GM23338 (cell line): ENCODE results near the gene ZNF512. TPM values are rescaled to one million over a fixed set of nuclear protein-coding genes. Genes with fewer than 3 reads are reported as not detected.

Experiments used
- ATAC-seq: fragments of 200-7000 bp; cut with Tn5 transposase; 3 replicates; pipeline ENCODE4 v1.9.1; 2020
- DNase-seq: peaks from one replicate; pipeline ENCODE4 v3.0.0-alpha.2; 2015; ENCODE audit warnings: low spot score
- H2AFZ ChIP-seq: fragments of 200-600 bp; sonication (generic); 2 replicates; pipeline ENCODE4 v1.8.0; 2016; ENCODE audit warnings: antibody characterized with exemption, mild to moderate bottlenecking, moderate library complexity
- H3F3A ChIP-seq: fragments of 200-600 bp; sonication (generic); replicated peaks from 2 replicates; pipeline ENCODE4 v1.8.0; 2017; ENCODE audit warnings: antibody characterized with exemption, mixed run types, low read depth
- H3K27ac ChIP-seq: fragments of 200-600 bp; sonication (generic); 2 replicates; pipeline ENCODE4 v1.6.1; 2016; ENCODE audit warnings: low read depth
- H3K27me3 ChIP-seq: fragments of 200-600 bp; sonication (generic); 2 replicates; pipeline ENCODE4 v1.8.0; 2016; ENCODE audit warnings: mild to moderate bottlenecking, mixed run types, moderate library complexity; ENCODE audit not compliant: insufficient read depth
- H3K36me3 ChIP-seq: fragments of 200-600 bp; sonication (generic); 2 replicates; pipeline ENCODE4 v1.8.0; 2016; ENCODE audit warnings: mild to moderate bottlenecking; ENCODE audit not compliant: insufficient read depth
- H3K4me1 ChIP-seq: fragments of 200-600 bp; sonication (generic); 2 replicates; pipeline ENCODE4 v1.8.0; 2016; ENCODE audit warnings: mild to moderate bottlenecking, moderate library complexity; ENCODE audit not compliant: insufficient read depth
- H3K4me2 ChIP-seq: fragments of 200-600 bp; sonication (generic); 2 replicates; pipeline ENCODE4 v1.7.1; 2017; ENCODE audit warnings: mixed run types
- H3K4me3 ChIP-seq: fragments of 200-600 bp; sonication (generic); 2 replicates; pipeline ENCODE4 v1.6.1; 2016; ENCODE audit warnings: mixed run types
- H3K79me2 ChIP-seq: fragments of 200-600 bp; sonication (generic); replicated peaks from 2 replicates; pipeline ENCODE4 v1.8.0; 2017; ENCODE audit warnings: mild to moderate bottlenecking; ENCODE audit not compliant: insufficient read depth
- H3K9me2 ChIP-seq: fragments of 200-600 bp; sonication (generic); 2 replicates; pipeline ENCODE4 v1.8.0; 2017; ENCODE audit not compliant: insufficient read depth
- H4K20me1 ChIP-seq: fragments of 200-600 bp; sonication (generic); replicated peaks from 2 replicates; pipeline ENCODE4 v1.8.0; 2017; ENCODE audit warnings: mild to moderate bottlenecking; ENCODE audit not compliant: insufficient read depth
- H3K27ac Mint-ChIP-seq: 2 replicates; pipeline ENCODE4 v1.8.0; 2020; ENCODE audit warnings: inconsistent platforms, mild to moderate bottlenecking, moderate library complexity, mixed read lengths
- H3K27me3 Mint-ChIP-seq: 3 replicates; pipeline ENCODE4 v1.8.0; 2022; ENCODE audit warnings: low read depth, mild to moderate bottlenecking, moderate library complexity, mixed read lengths, inconsistent platforms; ENCODE audit not compliant: insufficient read depth, poor library complexity
- H3K36me3 Mint-ChIP-seq: 3 replicates; pipeline ENCODE4 v1.8.0; 2021; ENCODE audit warnings: low read depth, mild to moderate bottlenecking, inconsistent platforms, moderate library complexity, mixed read lengths
- H3K4me1 Mint-ChIP-seq: 3 replicates; pipeline ENCODE4 v1.8.0; 2020; ENCODE audit warnings: mild to moderate bottlenecking, inconsistent platforms, mixed read lengths
- H3K4me3 Mint-ChIP-seq: 3 replicates; pipeline ENCODE4 v1.8.0; 2021; ENCODE audit warnings: moderate library complexity, mild to moderate bottlenecking, inconsistent platforms, mixed read lengths
- H3K9me3 Mint-ChIP-seq: 3 replicates; pipeline ENCODE4 v1.8.0; 2020; ENCODE audit warnings: moderate library complexity, mild to moderate bottlenecking, inconsistent platforms, mixed read lengths
- CREB1 ChIP-seq: fragments of 250-450 bp; sonication (Bioruptor Pico); IDR thresholded peaks from 2 replicates; pipeline ENCODE4 v1.5.0; 2020; ENCODE audit warnings: low read depth, mild to moderate bottlenecking, moderate library complexity
- EZH2 ChIP-seq: fragments of 200-600 bp; sonication (generic); IDR thresholded peaks from one replicate; pipeline ENCODE4 v1.8.0; 2017; ENCODE audit warnings: antibody characterized with exemption, mild to moderate bottlenecking, low read depth; ENCODE audit not compliant: unreplicated experiment
- JUNB ChIP-seq: IDR thresholded peaks from one replicate; pipeline ENCODE4 v1.6.1; 2016; ENCODE audit warnings: antibody characterized with exemption; ENCODE audit not compliant: unreplicated experiment
- NANOG ChIP-seq: IDR thresholded peaks from 2 replicates; pipeline ENCODE4 v1.6.1; 2016; ENCODE audit warnings: antibody characterized with exemption, borderline replicate concordance
- POLR2AphosphoS5 ChIP-seq: IDR thresholded peaks from 2 replicates; pipeline ENCODE4 v1.6.1; 2016; ENCODE audit warnings: antibody characterized with exemption, low read depth
- ZNF114 ChIP-seq: fragments of 250-450 bp; sonication (Bioruptor Pico); IDR thresholded peaks from 2 replicates; pipeline ENCODE4 v1.5.0; 2020; ENCODE audit warnings: mild to moderate bottlenecking, moderate library complexity
- ZNF331 ChIP-seq: fragments of 250-450 bp; sonication (Bioruptor Pico); IDR thresholded peaks from 2 replicates; pipeline ENCODE4 v1.5.0; 2020; ENCODE audit warnings: low read depth, mild to moderate bottlenecking, moderate library complexity
- polyA plus RNA-seq: library from polyadenylated mRNA; unstranded; fragments of >200 nt; fragmentation: Nextera tagmentation; extraction: Ambion mirVana; gene quantifications from 2 replicates; pipeline ENCODE4 v1.2.1, GENCODE V29; 2016
- total RNA-seq: library from RNA; depleted of rRNA; stranded (reverse); fragments of >200 nt; shearing (Covaris generic); gene quantifications from 2 replicates; pipeline ENCODE4 v1.2.3, GENCODE V29; 2014
- TF ChIP-seq, protein P1 (sequence below): IDR thresholded peaks from one replicate; pipeline ENCODE4 v1.6.1; 2018; ENCODE audit warnings: antibody characterized with exemption; ENCODE audit not compliant: unreplicated experiment
- TF ChIP-seq, protein P2 (sequence below): IDR thresholded peaks from 2 replicates; pipeline ENCODE4 v1.6.1; 2016; ENCODE audit warnings: antibody characterized with exemption
- TF ChIP-seq, protein P3 (sequence below): fragments of 250-450 bp; sonication (Bioruptor Pico); IDR thresholded peaks from 2 replicates; pipeline ENCODE4 v1.5.0; 2020; ENCODE audit warnings: mild to moderate bottlenecking, moderate library complexity

Gene ZNF512
- total and polyA plus RNA-seq, 2 experiments from 2014 or later, result 26.0 to 38.4 TPM

DNA sequence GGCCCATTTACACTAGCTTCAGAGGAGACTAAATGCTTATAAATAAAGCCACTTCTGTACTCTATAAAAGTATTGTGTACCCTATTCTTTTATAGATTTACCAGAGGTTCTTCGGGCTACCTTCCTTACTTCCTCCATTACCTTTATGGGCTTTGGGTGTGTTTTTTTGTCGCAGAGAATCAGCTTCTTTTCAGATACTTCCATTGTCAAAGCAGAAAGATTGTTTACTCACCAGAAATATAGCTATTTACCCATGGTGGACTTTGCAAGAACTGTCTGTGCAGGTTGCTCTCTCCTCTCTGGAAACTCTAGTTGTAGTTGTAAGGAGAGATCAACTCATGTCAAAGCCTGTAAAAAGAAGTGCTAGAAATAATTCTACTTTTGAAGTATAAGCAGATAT, 31.1 kb downstream of the ZNF512 start:
- no peaks in the 10 kb centered on the region for H3K4me1 Mint-ChIP-seq
- Histone ChIP-seq H3K27ac (no peak overlapping the region), H3F3A (no peaks in the 10 kb centered on the region), H3K4me1 (no peaks in the 10 kb centered on the region), H3K27me3 (no peaks in the 10 kb centered on the region), H3K9me2 (no peaks in the 10 kb centered on the region), H3K4me3 (no peak overlapping the region), H3K36me3 (peaks cover 42% of the 10 kb centered on the region), H3K79me2 (0 out of 2 replicates have a peak, but pooled peaks cover 4% of the 10 kb centered on the region), H2AFZ (no peak overlapping the region), H4K20me1 (peaks cover 14% of the 10 kb centered on the region), H3K4me2 (no peak overlapping the region)
- TF ChIP-seq, protein P1, sequence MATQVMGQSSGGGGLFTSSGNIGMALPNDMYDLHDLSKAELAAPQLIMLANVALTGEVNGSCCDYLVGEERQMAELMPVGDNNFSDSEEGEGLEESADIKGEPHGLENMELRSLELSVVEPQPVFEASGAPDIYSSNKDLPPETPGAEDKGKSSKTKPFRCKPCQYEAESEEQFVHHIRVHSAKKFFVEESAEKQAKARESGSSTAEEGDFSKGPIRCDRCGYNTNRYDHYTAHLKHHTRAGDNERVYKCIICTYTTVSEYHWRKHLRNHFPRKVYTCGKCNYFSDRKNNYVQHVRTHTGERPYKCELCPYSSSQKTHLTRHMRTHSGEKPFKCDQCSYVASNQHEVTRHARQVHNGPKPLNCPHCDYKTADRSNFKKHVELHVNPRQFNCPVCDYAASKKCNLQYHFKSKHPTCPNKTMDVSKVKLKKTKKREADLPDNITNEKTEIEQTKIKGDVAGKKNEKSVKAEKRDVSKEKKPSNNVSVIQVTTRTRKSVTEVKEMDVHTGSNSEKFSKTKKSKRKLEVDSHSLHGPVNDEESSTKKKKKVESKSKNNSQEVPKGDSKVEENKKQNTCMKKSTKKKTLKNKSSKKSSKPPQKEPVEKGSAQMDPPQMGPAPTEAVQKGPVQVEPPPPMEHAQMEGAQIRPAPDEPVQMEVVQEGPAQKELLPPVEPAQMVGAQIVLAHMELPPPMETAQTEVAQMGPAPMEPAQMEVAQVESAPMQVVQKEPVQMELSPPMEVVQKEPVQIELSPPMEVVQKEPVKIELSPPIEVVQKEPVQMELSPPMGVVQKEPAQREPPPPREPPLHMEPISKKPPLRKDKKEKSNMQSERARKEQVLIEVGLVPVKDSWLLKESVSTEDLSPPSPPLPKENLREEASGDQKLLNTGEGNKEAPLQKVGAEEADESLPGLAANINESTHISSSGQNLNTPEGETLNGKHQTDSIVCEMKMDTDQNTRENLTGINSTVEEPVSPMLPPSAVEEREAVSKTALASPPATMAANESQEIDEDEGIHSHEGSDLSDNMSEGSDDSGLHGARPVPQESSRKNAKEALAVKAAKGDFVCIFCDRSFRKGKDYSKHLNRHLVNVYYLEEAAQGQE, result no peak
- no peak for TF ChIP-seq JUNB
- no peak overlapping the region for H3K27ac Mint-ChIP-seq
- H3K27me3 Mint-ChIP-seq, result no peaks in the 10 kb centered on the region
- H3K9me3 Mint-ChIP-seq, result no peaks in the 10 kb centered on the region
- ATAC-seq, result no peak
- H3K4me3 Mint-ChIP-seq, result no peak overlapping the region
- H3K36me3 Mint-ChIP-seq, result peaks cover 45% of the 10 kb centered on the region
- DNase-seq, result no peak

DNA sequence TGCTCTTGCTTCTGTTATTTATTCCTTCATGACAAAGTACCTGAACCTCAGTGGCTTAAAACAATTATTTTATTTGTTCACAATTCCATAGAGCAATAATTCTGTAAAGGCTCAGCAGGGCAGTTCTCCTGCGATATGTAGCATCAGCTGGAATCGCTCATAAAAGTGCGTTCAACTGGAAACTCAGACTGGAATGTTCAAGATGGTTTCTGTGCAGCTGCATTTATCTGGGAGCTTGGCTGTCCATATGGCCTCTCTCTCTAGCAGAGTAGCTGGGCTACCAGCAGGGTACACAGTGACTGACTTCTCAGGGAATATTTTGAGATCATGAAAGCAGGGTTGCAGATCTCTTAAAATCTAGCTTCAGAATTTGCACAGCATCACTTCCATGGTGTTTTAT, 32.5 kb downstream of the ZNF512 start:
- peaks cover 1% of the 10 kb centered on the region for H3K27me3 Mint-ChIP-seq
- no peaks in the 10 kb centered on the region for H3K9me2 ChIP-seq
- no peak overlapping the region for H3K27ac Mint-ChIP-seq
- no peak for TF ChIP-seq NANOG
- TF ChIP-seq, protein P2, sequence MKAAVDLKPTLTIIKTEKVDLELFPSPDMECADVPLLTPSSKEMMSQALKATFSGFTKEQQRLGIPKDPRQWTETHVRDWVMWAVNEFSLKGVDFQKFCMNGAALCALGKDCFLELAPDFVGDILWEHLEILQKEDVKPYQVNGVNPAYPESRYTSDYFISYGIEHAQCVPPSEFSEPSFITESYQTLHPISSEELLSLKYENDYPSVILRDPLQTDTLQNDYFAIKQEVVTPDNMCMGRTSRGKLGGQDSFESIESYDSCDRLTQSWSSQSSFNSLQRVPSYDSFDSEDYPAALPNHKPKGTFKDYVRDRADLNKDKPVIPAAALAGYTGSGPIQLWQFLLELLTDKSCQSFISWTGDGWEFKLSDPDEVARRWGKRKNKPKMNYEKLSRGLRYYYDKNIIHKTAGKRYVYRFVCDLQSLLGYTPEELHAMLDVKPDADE, result no peak
- no peak for TF ChIP-seq ZNF331 (CRISPR knock-in tag)
- TF ChIP-seq POLR2AphosphoS5, result no peak
- no peak for TF ChIP-seq JUNB
- no peak for TF ChIP-seq CREB1 (CRISPR knock-in tag)
- TF ChIP-seq, protein P3, sequence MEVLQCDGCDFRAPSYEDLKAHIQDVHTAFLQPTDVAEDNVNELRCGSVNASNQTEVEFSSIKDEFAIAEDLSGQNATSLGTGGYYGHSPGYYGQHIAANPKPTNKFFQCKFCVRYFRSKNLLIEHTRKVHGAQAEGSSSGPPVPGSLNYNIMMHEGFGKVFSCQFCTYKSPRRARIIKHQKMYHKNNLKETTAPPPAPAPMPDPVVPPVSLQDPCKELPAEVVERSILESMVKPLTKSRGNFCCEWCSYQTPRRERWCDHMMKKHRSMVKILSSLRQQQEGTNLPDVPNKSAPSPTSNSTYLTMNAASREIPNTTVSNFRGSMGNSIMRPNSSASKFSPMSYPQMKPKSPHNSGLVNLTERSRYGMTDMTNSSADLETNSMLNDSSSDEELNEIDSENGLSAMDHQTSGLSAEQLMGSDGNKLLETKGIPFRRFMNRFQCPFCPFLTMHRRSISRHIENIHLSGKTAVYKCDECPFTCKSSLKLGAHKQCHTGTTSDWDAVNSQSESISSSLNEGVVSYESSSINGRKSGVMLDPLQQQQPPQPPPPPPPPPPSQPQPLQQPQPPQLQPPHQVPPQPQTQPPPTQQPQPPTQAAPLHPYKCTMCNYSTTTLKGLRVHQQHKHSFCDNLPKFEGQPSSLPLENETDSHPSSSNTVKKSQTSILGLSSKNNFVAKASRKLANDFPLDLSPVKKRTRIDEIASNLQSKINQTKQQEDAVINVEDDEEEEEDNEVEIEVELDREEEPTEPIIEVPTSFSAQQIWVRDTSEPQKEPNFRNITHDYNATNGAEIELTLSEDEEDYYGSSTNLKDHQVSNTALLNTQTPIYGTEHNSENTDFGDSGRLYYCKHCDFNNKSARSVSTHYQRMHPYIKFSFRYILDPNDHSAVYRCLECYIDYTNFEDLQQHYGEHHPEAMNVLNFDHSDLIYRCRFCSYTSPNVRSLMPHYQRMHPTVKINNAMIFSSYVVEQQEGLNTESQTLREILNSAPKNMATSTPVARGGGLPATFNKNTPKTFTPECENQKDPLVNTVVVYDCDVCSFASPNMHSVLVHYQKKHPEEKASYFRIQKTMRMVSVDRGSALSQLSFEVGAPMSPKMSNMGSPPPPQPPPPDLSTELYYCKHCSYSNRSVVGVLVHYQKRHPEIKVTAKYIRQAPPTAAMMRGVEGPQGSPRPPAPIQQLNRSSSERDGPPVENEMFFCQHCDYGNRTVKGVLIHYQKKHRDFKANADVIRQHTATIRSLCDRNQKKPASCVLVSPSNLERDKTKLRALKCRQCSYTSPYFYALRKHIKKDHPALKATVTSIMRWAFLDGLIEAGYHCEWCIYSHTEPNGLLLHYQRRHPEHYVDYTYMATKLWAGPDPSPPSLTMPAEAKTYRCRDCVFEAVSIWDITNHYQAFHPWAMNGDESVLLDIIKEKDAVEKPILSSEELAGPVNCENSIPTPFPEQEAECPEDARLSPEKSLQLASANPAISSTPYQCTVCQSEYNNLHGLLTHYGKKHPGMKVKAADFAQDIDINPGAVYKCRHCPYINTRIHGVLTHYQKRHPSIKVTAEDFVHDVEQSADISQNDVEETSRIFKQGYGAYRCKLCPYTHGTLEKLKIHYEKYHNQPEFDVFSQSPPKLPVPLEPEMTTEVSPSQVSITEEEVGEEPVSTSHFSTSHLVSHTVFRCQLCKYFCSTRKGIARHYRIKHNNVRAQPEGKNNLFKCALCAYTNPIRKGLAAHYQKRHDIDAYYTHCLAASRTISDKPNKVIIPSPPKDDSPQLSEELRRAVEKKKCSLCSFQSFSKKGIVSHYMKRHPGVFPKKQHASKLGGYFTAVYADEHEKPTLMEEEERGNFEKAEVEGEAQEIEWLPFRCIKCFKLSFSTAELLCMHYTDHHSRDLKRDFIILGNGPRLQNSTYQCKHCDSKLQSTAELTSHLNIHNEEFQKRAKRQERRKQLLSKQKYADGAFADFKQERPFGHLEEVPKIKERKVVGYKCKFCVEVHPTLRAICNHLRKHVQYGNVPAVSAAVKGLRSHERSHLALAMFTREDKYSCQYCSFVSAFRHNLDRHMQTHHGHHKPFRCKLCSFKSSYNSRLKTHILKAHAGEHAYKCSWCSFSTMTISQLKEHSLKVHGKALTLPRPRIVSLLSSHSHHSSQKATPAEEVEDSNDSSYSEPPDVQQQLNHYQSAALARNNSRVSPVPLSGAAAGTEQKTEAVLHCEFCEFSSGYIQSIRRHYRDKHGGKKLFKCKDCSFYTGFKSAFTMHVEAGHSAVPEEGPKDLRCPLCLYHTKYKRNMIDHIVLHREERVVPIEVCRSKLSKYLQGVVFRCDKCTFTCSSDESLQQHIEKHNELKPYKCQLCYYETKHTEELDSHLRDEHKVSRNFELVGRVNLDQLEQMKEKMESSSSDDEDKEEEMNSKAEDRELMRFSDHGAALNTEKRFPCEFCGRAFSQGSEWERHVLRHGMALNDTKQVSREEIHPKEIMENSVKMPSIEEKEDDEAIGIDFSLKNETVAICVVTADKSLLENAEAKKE (CRISPR knock-in tag), result no peak
- TF ChIP-seq EZH2, result no peak
- TF ChIP-seq ZNF114, result no peak

More for the DNA sequence above, 32.5 kb downstream of the ZNF512 start:
- Histone ChIP-seq H3K79me2 (0 out of 2 replicates have a peak, but pooled peaks cover 4% of the 10 kb centered on the region), H3K36me3 (peaks cover 39% of the 10 kb centered on the region), H3K27me3 (no peaks in the 10 kb centered on the region), H2AFZ (no peak overlapping the region), H3K4me3 (no peak overlapping the region), H3F3A (no peaks in the 10 kb centered on the region; the same call in 1 of the 2 replicates), H3K27ac (no peak overlapping the region), H3K4me2 (no peak overlapping the region), H4K20me1 (peaks cover 14% of the 10 kb centered on the region), H3K4me1 (no peaks in the 10 kb centered on the region)
- no peaks in the 10 kb centered on the region for H3K4me1 Mint-ChIP-seq
- ATAC-seq (no peak), DNase-seq (no peak)
- H3K4me3 Mint-ChIP-seq, result no peak overlapping the region
- no peaks in the 10 kb centered on the region; the same call in 2 of the 3 replicates for H3K9me3 Mint-ChIP-seq
- peaks cover 49% of the 10 kb centered on the region for H3K36me3 Mint-ChIP-seq
